Parathyroid adenoma (tissue), 2 donors: ENCODE measurements around the gene GRM1.

ENCODE experiments used
- H2AFZ ChIP-seq: fragments of 300-600 bp; sonication (generic); one replicate; pipeline ENCODE4 v1.7.0; 2017; ENCODE audit warnings: antibody characterized with exemption, mild to moderate bottlenecking
- H3K27ac ChIP-seq: fragments of 300-600 bp; sonication (generic); one replicate; pipeline ENCODE4 v1.7.0; 2017
- H3K27me3 ChIP-seq: fragments of 300-600 bp; sonication (generic); one replicate; pipeline ENCODE4 v1.7.0; 2017; ENCODE audit warnings: low read length; ENCODE audit not compliant: control insufficient read depth, insufficient read depth
- H3K36me3 ChIP-seq: fragments of 300-600 bp; sonication (generic); one replicate; pipeline ENCODE4 v1.7.0; 2017; ENCODE audit warnings: low read length; ENCODE audit not compliant: control insufficient read depth, insufficient read depth
- H3K4me1 ChIP-seq: fragments of 300-600 bp; sonication (generic); one replicate; pipeline ENCODE4 v1.7.0; 2017; ENCODE audit warnings: control low read depth
- H3K4me2 ChIP-seq: fragments of 300-600 bp; sonication (generic); one replicate; pipeline ENCODE4 v1.7.0; 2017; ENCODE audit warnings: low read length
- H3K4me3 ChIP-seq: fragments of 300-600 bp; sonication (generic); one replicate; pipeline ENCODE4 v1.7.0; 2017; ENCODE audit warnings: low read depth, low read length
- H3K79me2 ChIP-seq: fragments of 300-600 bp; sonication (generic); one replicate; pipeline ENCODE4 v1.7.0; 2017; ENCODE audit warnings: control low read depth
- H3K9ac ChIP-seq: fragments of 300-600 bp; sonication (generic); one replicate; pipeline ENCODE4 v1.7.0; 2017; ENCODE audit warnings: mild to moderate bottlenecking
- H3K9me3 ChIP-seq: fragments of 300-600 bp; sonication (generic); one replicate; pipeline ENCODE4 v1.7.0; 2017; ENCODE audit warnings: low read length; ENCODE audit not compliant: control insufficient read depth
- TF ChIP-seq, protein P1 (sequence below): fragments of 300-600 bp; sonication (generic); IDR thresholded peaks from one replicate; pipeline ENCODE4 v1.7.0; 2017; ENCODE audit warnings: antibody characterized with exemption, mild to moderate bottlenecking
- donor health status: primary hyperparathyroidism.

Gene GRM1

DNA sequence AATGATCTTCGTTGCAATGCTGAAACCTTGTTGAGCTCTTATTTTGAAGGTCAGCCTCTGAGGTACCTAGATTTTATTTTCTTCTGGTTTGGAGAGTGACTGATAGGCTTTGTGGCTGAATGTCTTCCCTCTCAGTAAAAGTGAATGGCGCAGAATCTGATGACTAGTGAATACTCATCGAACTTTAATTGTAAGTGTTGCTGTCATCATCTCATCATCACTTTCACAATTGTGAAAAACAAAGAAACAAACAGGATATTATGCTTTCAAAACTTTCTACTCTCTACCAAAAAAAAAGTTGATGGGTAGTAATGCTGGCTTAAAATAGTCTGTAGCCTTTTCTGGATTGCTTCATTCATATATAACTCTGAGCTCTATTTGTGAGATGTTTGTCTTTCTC is 275.3 kb downstream of the GRM1 start:
- H3K4me1 ChIP-seq, result peaks cover 32% of the 10 kb centered on the region
- no peak overlapping the region for H2AFZ ChIP-seq
- no peak overlapping the region for H3K4me2 ChIP-seq
- H3K4me3 ChIP-seq, result no peak overlapping the region
- no peaks in the 10 kb centered on the region for H3K79me2 ChIP-seq
- TF ChIP-seq, protein P1, sequence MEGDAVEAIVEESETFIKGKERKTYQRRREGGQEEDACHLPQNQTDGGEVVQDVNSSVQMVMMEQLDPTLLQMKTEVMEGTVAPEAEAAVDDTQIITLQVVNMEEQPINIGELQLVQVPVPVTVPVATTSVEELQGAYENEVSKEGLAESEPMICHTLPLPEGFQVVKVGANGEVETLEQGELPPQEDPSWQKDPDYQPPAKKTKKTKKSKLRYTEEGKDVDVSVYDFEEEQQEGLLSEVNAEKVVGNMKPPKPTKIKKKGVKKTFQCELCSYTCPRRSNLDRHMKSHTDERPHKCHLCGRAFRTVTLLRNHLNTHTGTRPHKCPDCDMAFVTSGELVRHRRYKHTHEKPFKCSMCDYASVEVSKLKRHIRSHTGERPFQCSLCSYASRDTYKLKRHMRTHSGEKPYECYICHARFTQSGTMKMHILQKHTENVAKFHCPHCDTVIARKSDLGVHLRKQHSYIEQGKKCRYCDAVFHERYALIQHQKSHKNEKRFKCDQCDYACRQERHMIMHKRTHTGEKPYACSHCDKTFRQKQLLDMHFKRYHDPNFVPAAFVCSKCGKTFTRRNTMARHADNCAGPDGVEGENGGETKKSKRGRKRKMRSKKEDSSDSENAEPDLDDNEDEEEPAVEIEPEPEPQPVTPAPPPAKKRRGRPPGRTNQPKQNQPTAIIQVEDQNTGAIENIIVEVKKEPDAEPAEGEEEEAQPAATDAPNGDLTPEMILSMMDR, result no peak
- H3K9me3 ChIP-seq, result no peaks in the 10 kb centered on the region
- no peak overlapping the region for H3K9ac ChIP-seq
- no peak overlapping the region for H3K27ac ChIP-seq
- no peaks in the 10 kb centered on the region for H3K36me3 ChIP-seq
- H3K27me3 ChIP-seq, result no peaks in the 10 kb centered on the region

DNA sequence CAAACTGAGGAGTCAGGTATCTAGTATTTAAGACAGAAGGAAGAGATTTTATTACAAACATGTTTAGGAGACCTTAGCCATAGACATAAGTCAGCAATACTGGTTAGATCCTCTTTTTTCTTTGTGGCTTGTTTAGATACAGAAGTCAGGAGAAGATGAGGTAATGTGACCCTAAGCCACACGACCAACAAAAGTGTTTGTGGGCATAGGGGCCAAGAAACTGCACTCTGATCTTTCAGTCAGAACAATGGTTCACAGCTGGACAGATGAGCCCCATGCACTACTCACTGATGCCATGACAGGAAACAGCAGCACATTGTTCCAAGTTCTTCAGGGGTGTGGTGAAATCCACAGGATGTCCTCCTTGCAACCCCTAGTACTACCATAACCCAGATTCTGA is 276.2 kb downstream of the GRM1 start:
- Histone ChIP-seq H3K27ac (no peak overlapping the region), H3K4me3 (no peak overlapping the region), H3K36me3 (no peaks in the 10 kb centered on the region), H3K4me1 (peaks cover 32% of the 10 kb centered on the region), H3K27me3 (no peaks in the 10 kb centered on the region), H3K9me3 (no peaks in the 10 kb centered on the region), H3K9ac (no peak overlapping the region), H3K79me2 (no peaks in the 10 kb centered on the region), H2AFZ (no peak overlapping the region), H3K4me2 (no peak overlapping the region)
- TF ChIP-seq, protein P1, result no peak

DNA sequence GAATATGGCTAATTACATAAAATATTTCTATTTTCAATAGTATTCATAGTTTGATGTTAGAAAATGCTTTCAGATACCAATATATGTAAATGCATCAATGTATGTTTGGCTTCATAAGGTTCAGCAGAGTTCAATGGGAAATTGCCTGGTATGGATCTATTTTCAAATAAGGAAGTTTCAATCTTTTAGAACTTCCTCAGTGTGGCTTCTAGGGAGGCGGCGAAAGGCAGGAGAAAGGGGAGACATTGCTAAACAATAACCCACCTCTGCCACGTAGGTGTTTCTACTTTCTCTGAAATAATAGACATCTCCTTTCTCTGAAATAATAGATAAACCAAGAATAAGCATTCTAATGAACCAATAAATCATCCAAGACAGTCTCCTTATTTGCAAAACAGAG is 277.1 kb downstream of the GRM1 start:
- Histone ChIP-seq H3K36me3 (no peaks in the 10 kb centered on the region), H3K4me1 (peaks cover 31% of the 10 kb centered on the region), H2AFZ (no peak overlapping the region), H3K9ac (no peak overlapping the region), H3K79me2 (no peaks in the 10 kb centered on the region), H3K9me3 (no peaks in the 10 kb centered on the region), H3K27ac (no peak overlapping the region), H3K4me3 (no peak overlapping the region), H3K4me2 (no peak overlapping the region), H3K27me3 (no peaks in the 10 kb centered on the region)
- TF ChIP-seq, protein P1, result no peak

DNA sequence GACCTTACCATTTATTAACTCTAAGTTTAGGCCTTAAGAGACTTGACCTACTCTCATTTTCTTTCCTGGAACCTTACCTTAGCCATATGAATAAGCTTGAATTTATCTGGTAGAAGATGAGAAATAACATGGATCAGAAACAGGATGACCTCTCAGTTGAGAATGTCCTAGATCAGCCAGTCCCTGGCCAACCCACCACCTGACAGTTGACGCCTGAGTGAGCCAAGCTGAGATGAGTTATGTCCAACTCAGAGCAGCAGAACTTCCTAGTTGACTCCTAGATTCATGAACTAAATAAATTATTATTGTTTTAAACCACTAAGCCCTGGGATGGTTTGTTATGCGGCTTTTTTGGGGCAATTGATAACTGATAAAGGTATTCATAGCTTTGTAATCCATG is 281.8 kb downstream of the GRM1 start:
- Histone ChIP-seq H3K36me3 (no peaks in the 10 kb centered on the region), H2AFZ (no peak overlapping the region), H3K4me2 (no peak overlapping the region), H3K27me3 (no peaks in the 10 kb centered on the region), H3K4me3 (no peak overlapping the region), H3K27ac (no peak overlapping the region), H3K79me2 (no peaks in the 10 kb centered on the region), H3K9ac (no peak overlapping the region), H3K4me1 (no peaks in the 10 kb centered on the region), H3K9me3 (no peaks in the 10 kb centered on the region)
- TF ChIP-seq, protein P1, result no peak

DNA sequence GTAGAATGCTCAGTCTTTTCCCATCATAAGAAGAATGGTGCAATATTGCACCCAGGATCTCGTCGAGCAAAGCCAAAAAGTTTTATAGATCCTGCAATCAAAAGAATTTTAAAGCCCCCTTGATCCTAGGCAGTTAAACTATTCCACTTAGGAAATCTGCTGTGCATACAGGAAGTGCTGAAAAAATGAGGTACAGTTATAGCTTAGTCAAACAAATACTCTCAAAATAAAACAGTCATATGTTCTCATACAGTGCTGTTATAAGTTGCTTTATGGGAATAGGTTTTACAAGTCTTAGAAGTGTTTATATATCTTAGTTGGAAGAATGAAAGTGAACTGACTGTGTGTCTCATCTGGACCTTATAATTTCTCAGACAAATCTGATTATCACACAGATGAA is 282.2 kb downstream of the GRM1 start:
- Histone ChIP-seq H3K79me2 (no peaks in the 10 kb centered on the region), H2AFZ (no peak overlapping the region), H3K4me3 (no peak overlapping the region), H3K4me1 (no peaks in the 10 kb centered on the region), H3K36me3 (no peaks in the 10 kb centered on the region), H3K9me3 (no peaks in the 10 kb centered on the region), H3K9ac (no peak overlapping the region), H3K4me2 (no peak overlapping the region), H3K27ac (no peak overlapping the region), H3K27me3 (no peaks in the 10 kb centered on the region)
- TF ChIP-seq, protein P1, result no peak
